H1 (cell line): ENCODE results near the gene DYDC2. TPM values are rescaled to one million over a fixed set of nuclear protein-coding genes. Genes with fewer than 3 reads are reported as not detected.

Experiments used
- BACH1 ChIP-seq: IDR thresholded peaks from 2 replicates; pipeline ENCODE4 v1.6.1; 2012; ENCODE audit warnings: low read length, improper control_type of control experiment
- JUND ChIP-seq: IDR thresholded peaks from 2 replicates; pipeline ENCODE4 v1.6.1; 2011; ENCODE audit warnings: mild to moderate bottlenecking, improper control_type of control experiment, low read length
- NANOG ChIP-seq: IDR thresholded peaks from 2 replicates; pipeline ENCODE4 v1.6.1; 2011; ENCODE audit warnings: low read length, low read depth, mild to moderate bottlenecking, inconsistent platforms; ENCODE audit not compliant: insufficient read depth, poor library complexity, severe bottlenecking
- POU5F1 ChIP-seq: IDR thresholded peaks from 2 replicates; pipeline ENCODE4 v1.6.1; 2011; ENCODE audit warnings: low read depth, mild to moderate bottlenecking, low read length, moderate library complexity
- RBBP5 ChIP-seq: IDR thresholded peaks from 2 replicates; pipeline ENCODE4 v1.7.1; 2012; ENCODE audit warnings: low read depth, mild to moderate bottlenecking, inconsistent platforms, low read length, moderate library complexity, borderline replicate concordance
- RNF2 ChIP-seq: fragments of 200-900, 300-1000 bp; sonication (generic); IDR thresholded peaks from 2 replicates; pipeline ENCODE4 v1.7.1; 2016; ENCODE audit warnings: borderline replicate concordance, low read depth, mild to moderate bottlenecking, antibody characterized with exemption, low read length; ENCODE audit not compliant: poor library complexity, severe bottlenecking; ENCODE audit errors: missing control alignments
- SAP30 ChIP-seq: fragments of 300-600 bp; sonication (generic); IDR thresholded peaks from 2 replicates; pipeline ENCODE4 v1.7.1; 2012; ENCODE audit warnings: low read length, moderate library complexity, mild to moderate bottlenecking, inconsistent platforms; ENCODE audit not compliant: insufficient read depth, insufficient replicate concordance
- TAF7 ChIP-seq: optimal IDR thresholded peaks from 2 replicates; pipeline ENCODE3; 2011; ENCODE audit warnings: low read depth, mild to moderate bottlenecking, inconsistent platforms, low read length, moderate library complexity, borderline replicate concordance
- polyA plus RNA-seq, 7 experiments: library from polyadenylated mRNA; depleted of rRNA in 3 of 7; stranded (reverse) in 5 of 7; unstranded in 2 of 7; fragments of >200 nt in 5 of 7; fragments of 200-250 nt in 2 of 7; gene quantifications; 1 replicate in 5 of 7; 2 replicates in 1 of 7; 4 replicates in 1 of 7; pipeline versions ENCODE4 v1.2.1 to v1.2.3, GENCODE V29; 2011 to 2013; ENCODE audit warnings: missing spikeins in 2 of 7, mixed read lengths in 2 of 7
- total RNA-seq: library from RNA; stranded (reverse); fragmentation: NEBNext Ultra II Directional; extraction: Animal tissue kit (Norgen Biotek cat#: 25700); gene quantifications from 2 replicates; pipeline ENCODE4 v1.2.1, GENCODE V29; 2021
- TF ChIP-seq, protein P1 (sequence below): fragments of 300-600 bp; sonication (generic); IDR thresholded peaks from 2 replicates; pipeline ENCODE4 v1.7.1; 2012; ENCODE audit warnings: low read length, moderate library complexity, mild to moderate bottlenecking, inconsistent platforms; ENCODE audit not compliant: insufficient replicate concordance
- TF ChIP-seq, protein P2 (sequence below): IDR thresholded peaks from 2 replicates; pipeline ENCODE4 v1.6.1; 2011; ENCODE audit warnings: low read length, improper control_type of control experiment

Gene DYDC2
- total and polyA plus RNA-seq, 2 of the 8 experiments (the other 6 are each of a cell fraction or from before 2014, with no cell fraction given), result 1.5 to 5.2 TPM

DNA sequence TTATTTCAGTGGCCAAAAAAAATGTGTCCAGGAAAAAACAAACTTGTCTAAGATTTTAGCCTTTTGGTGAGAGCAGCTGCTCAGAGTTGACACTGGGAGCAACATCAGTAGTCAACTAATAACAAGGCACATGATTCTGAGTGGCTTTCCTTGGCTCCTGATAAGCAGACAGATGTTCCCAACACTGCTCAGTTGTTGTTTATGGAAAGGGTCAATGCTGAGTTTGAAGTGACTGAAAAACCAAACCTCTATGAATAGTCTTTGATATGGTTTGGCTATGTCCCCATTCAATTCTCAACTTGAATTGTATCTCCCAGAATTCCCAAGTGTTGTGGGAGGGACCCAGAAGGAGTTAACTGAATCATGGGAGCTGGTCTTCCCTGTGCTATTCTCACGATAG lies 12.3 kb upstream of the DYDC2 start (continued):
- TF ChIP-seq, protein P1, sequence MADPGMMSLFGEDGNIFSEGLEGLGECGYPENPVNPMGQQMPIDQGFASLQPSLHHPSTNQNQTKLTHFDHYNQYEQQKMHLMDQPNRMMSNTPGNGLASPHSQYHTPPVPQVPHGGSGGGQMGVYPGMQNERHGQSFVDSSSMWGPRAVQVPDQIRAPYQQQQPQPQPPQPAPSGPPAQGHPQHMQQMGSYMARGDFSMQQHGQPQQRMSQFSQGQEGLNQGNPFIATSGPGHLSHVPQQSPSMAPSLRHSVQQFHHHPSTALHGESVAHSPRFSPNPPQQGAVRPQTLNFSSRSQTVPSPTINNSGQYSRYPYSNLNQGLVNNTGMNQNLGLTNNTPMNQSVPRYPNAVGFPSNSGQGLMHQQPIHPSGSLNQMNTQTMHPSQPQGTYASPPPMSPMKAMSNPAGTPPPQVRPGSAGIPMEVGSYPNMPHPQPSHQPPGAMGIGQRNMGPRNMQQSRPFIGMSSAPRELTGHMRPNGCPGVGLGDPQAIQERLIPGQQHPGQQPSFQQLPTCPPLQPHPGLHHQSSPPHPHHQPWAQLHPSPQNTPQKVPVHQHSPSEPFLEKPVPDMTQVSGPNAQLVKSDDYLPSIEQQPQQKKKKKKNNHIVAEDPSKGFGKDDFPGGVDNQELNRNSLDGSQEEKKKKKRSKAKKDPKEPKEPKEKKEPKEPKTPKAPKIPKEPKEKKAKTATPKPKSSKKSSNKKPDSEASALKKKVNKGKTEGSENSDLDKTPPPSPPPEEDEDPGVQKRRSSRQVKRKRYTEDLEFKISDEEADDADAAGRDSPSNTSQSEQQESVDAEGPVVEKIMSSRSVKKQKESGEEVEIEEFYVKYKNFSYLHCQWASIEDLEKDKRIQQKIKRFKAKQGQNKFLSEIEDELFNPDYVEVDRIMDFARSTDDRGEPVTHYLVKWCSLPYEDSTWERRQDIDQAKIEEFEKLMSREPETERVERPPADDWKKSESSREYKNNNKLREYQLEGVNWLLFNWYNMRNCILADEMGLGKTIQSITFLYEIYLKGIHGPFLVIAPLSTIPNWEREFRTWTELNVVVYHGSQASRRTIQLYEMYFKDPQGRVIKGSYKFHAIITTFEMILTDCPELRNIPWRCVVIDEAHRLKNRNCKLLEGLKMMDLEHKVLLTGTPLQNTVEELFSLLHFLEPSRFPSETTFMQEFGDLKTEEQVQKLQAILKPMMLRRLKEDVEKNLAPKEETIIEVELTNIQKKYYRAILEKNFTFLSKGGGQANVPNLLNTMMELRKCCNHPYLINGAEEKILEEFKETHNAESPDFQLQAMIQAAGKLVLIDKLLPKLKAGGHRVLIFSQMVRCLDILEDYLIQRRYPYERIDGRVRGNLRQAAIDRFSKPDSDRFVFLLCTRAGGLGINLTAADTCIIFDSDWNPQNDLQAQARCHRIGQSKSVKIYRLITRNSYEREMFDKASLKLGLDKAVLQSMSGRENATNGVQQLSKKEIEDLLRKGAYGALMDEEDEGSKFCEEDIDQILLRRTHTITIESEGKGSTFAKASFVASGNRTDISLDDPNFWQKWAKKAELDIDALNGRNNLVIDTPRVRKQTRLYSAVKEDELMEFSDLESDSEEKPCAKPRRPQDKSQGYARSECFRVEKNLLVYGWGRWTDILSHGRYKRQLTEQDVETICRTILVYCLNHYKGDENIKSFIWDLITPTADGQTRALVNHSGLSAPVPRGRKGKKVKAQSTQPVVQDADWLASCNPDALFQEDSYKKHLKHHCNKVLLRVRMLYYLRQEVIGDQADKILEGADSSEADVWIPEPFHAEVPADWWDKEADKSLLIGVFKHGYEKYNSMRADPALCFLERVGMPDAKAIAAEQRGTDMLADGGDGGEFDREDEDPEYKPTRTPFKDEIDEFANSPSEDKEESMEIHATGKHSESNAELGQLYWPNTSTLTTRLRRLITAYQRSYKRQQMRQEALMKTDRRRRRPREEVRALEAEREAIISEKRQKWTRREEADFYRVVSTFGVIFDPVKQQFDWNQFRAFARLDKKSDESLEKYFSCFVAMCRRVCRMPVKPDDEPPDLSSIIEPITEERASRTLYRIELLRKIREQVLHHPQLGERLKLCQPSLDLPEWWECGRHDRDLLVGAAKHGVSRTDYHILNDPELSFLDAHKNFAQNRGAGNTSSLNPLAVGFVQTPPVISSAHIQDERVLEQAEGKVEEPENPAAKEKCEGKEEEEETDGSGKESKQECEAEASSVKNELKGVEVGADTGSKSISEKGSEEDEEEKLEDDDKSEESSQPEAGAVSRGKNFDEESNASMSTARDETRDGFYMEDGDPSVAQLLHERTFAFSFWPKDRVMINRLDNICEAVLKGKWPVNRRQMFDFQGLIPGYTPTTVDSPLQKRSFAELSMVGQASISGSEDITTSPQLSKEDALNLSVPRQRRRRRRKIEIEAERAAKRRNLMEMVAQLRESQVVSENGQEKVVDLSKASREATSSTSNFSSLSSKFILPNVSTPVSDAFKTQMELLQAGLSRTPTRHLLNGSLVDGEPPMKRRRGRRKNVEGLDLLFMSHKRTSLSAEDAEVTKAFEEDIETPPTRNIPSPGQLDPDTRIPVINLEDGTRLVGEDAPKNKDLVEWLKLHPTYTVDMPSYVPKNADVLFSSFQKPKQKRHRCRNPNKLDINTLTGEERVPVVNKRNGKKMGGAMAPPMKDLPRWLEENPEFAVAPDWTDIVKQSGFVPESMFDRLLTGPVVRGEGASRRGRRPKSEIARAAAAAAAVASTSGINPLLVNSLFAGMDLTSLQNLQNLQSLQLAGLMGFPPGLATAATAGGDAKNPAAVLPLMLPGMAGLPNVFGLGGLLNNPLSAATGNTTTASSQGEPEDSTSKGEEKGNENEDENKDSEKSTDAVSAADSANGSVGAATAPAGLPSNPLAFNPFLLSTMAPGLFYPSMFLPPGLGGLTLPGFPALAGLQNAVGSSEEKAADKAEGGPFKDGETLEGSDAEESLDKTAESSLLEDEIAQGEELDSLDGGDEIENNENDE, result no peak
- TF ChIP-seq, protein P2, sequence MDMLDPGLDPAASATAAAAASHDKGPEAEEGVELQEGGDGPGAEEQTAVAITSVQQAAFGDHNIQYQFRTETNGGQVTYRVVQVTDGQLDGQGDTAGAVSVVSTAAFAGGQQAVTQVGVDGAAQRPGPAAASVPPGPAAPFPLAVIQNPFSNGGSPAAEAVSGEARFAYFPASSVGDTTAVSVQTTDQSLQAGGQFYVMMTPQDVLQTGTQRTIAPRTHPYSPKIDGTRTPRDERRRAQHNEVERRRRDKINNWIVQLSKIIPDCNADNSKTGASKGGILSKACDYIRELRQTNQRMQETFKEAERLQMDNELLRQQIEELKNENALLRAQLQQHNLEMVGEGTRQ, result no peak
- TF ChIP-seq BACH1, result no peak
- no peak for TF ChIP-seq NANOG
- no peak for TF ChIP-seq TAF7
- no peak for TF ChIP-seq JUND
- no peak for TF ChIP-seq RNF2
- TF ChIP-seq RBBP5, result no peak
- no peak for TF ChIP-seq POU5F1
- TF ChIP-seq SAP30, result no peak
